Brain microvascular endothelial cell (primary cell): ENCODE data around the gene GRM5.
"Not testable (repeated sequence)": the region's sequence is repeated elsewhere in the genome, so short reads cannot be mapped to it uniquely, and the experiment has no call there.

Source experiments
- DNase-seq: peaks from one replicate; pipeline ENCODE4 v3.0.0-alpha.2; 2020
- H3K27ac ChIP-seq: fragments of 250-450 bp; sonication (Bioruptor Pico); 2 replicates; pipeline ENCODE4 v1.5.1; 2020; ENCODE audit warnings: mild to moderate bottlenecking, moderate library complexity
- H3K27me3 ChIP-seq: fragments of 250-450 bp; sonication (Bioruptor Pico); replicated peaks from 2 replicates; pipeline ENCODE4 v1.5.1; 2020; ENCODE audit warnings: mild to moderate bottlenecking
- H3K36me3 ChIP-seq: fragments of 250-450 bp; sonication (Bioruptor Pico); replicated peaks from 2 replicates; pipeline ENCODE4 v1.5.1; 2020; ENCODE audit warnings: mild to moderate bottlenecking
- H3K4me3 ChIP-seq: 2 replicates; pipeline ENCODE4 v1.5.1; 2011; ENCODE audit warnings: low read depth, mild to moderate bottlenecking, control low read depth, low read length, moderate library complexity
- in situ Hi-C: cut with HindIII; loops from 2 replicates; pipeline ENCODE4 v1.10.0; 2017; ENCODE audit warnings: low sequenced_read_pairs, low pct_ligation_motif_present
- TF ChIP-seq, protein P1 (sequence below): IDR thresholded peaks from 2 replicates; pipeline ENCODE4 v1.5.1; 2011; ENCODE audit warnings: low read depth, mild to moderate bottlenecking, moderate library complexity, low read length, control low read depth, inconsistent platforms; ENCODE audit errors: missing control alignments

Gene GRM5

DNA sequence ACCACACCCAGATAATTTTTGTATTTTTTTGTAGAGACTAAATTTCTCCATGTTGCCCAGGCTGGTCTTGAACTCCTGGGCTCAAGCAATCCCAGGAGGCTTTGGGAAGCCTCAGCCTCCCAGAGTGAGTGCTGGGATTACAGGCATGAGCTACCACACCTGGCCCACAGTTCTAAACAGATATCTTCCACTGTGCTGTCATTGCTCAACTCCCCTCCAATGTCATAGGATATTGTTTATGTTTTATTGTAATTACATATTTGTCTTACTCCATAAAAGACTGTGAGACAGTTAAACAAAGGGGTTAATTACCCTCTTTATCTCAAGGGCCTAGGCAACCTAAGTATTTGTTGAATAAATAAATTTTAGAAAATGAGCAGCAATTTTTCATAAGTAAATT, 204.2 kb downstream of the GRM5 start:
- no peaks in the 10 kb centered on the region for H3K36me3 ChIP-seq
- H3K4me3 ChIP-seq, result no peak overlapping the region
- H3K27ac ChIP-seq, result no peak overlapping the region
- TF ChIP-seq, protein P1, sequence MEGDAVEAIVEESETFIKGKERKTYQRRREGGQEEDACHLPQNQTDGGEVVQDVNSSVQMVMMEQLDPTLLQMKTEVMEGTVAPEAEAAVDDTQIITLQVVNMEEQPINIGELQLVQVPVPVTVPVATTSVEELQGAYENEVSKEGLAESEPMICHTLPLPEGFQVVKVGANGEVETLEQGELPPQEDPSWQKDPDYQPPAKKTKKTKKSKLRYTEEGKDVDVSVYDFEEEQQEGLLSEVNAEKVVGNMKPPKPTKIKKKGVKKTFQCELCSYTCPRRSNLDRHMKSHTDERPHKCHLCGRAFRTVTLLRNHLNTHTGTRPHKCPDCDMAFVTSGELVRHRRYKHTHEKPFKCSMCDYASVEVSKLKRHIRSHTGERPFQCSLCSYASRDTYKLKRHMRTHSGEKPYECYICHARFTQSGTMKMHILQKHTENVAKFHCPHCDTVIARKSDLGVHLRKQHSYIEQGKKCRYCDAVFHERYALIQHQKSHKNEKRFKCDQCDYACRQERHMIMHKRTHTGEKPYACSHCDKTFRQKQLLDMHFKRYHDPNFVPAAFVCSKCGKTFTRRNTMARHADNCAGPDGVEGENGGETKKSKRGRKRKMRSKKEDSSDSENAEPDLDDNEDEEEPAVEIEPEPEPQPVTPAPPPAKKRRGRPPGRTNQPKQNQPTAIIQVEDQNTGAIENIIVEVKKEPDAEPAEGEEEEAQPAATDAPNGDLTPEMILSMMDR, result no peak
- in situ Hi-C loops, result no loop called here
- no peaks in the 10 kb centered on the region for H3K27me3 ChIP-seq
- DNase-seq, result no peak

DNA sequence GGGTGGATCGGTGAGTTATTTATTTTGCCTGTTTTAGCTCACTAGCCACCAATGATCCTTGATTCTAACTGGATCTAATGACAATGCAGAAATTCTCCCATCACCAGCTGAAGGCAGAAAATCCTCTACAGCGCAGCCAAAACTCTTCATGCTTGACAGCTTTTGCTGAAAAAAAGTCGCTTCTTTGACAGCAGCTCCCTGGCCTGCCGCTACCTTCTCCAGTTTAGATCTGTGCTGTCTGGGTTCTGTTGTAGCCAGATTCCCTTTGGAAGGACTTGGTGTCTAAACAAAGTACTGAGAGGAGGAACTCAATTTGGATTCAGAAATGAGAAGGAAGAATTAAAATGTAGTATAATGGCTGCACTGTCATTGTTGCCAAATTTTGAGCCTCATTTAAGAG, 205.4 kb downstream of the GRM5 start:
- H3K4me3 ChIP-seq, in situ Hi-C loops, H3K36me3 ChIP-seq, DNase-seq, H3K27me3 ChIP-seq, H3K27ac ChIP-seq: not testable (repeated sequence)

DNA sequence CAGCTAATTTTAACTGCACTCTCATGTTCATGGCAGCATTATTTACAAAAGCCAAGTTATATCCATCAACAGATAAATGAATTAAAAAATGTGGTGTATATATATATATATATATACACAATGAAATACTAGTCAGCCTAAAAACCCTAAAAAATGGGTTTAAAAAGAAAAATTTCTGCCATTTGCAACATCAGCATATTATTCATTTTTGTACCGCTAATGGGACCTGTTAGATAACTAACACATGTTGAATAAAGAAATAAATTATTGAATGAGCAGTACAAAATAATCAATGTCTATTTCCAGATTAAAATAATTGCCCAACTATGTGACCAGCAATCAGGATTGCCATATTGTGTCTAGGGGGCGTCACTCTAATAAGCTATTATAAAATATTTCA, 211.8 kb downstream of the GRM5 start:
- H3K27me3 ChIP-seq, DNase-seq, H3K4me3 ChIP-seq, H3K36me3 ChIP-seq, in situ Hi-C loops, H3K27ac ChIP-seq: not testable (repeated sequence)

DNA sequence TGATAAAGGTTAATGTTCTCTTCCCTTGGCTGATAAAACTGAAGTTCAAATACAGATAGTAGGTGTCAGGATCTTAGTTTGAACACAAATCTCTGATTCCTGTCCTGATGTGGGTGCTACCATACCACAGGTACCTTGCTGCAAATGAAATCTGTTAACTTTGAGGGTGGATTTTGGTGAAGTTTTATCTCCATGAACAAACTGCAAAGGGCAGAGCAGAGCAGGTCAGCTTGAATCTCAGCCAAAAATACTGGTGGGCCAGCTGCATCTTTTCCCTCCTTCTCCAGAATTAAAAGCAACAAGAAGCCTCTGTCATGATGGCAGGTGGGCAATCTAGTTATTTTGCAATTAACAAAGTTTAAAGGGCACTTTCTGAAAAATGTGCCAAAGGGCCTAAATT, 214.2 kb downstream of the GRM5 start:
- H3K4me3 ChIP-seq, in situ Hi-C loops, DNase-seq, H3K27ac ChIP-seq, H3K27me3 ChIP-seq, H3K36me3 ChIP-seq: not testable (repeated sequence)

DNA sequence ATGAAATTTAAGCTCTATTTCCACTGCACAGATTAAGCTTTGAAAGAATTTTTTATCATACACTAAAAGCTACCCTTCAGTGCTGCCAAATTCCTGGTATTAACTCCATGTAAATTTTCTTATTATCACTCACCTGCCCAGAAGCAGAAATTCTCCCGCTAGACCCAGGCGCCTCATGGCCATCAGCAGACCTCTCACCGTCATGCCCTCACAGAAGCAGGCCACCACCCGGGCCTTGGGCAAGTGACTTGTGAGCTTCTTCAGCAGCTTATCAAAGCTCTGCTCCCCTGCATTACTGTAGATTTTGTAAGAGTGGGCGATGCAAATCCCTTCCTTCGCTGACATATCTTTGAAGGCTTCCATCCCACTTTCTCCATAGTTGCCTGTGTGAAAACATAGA, 216.0 kb downstream of the GRM5 start:
- H3K36me3 ChIP-seq, in situ Hi-C loops, DNase-seq, H3K4me3 ChIP-seq, H3K27ac ChIP-seq, H3K27me3 ChIP-seq: not testable (repeated sequence)

DNA sequence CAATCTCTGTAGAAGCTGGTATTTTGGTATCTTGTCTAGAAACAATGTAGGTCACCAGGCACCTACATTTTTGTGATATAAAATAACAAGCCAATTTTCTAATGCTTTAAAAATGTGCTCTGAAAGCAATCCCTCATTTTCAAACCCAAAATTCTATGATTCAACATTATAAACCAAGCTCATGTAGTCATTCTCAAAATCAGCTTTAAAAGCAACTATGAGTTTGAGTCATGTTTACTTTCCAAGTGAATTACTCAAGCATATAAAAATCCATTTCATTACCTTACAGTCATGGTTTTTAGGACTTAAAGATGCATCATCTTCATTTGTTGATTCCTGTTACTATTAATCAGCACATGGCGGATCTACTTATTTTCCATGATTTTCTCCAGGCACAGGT, 216.4 kb downstream of the GRM5 start:
- no peak for DNase-seq
- no peaks in the 10 kb centered on the region for H3K27me3 ChIP-seq

DNA sequence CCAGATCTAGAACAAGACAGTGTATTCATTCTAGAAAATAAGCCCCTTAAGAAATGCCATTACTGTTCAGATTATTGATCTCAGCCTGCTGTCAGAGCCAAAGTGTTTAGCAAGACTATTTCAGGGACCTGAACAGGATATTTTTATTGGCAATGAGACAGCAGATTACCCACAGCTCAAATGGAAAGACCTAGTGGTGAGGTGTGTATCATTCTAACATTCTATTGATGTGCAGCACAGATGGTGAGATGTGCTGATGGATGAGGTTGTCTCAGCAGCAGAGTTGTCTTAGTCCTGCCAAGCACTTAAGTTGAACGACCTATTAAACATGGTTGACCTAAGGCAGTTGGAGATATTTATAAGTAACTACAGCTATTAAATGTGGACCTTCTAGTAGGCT, 219.5 kb downstream of the GRM5 start:
- H3K36me3 ChIP-seq, H3K27me3 ChIP-seq, in situ Hi-C loops, H3K27ac ChIP-seq, DNase-seq, H3K4me3 ChIP-seq: not testable (repeated sequence)

More for the DNA sequence above, 216.4 kb downstream of the GRM5 start:
- TF ChIP-seq, protein P1, result no peak
- Histone ChIP-seq H3K36me3 (no peaks in the 10 kb centered on the region), H3K27ac (no peak overlapping the region), H3K4me3 (no peak overlapping the region)
- in situ Hi-C loops, result no loop called here

DNA sequence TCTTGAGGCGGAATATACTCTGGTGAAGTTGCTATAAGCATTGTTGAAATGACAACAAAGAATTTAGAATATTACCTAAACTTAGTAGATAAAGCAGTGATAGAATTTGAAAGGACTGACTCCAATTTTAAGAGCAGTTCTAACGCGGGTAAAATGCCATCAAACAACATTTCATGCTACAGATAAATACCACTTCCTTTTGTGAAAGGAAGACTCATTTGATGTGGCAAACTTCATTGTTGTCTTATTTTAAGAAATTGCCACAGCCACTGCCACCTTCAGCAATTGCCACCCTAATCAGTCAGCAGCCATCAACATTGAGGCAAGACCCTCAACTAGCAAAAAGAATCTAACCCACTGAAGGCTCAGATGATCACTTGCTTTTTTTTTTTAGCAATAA, 220.8 kb downstream of the GRM5 start:
- H3K36me3 ChIP-seq, H3K27ac ChIP-seq, H3K4me3 ChIP-seq, in situ Hi-C loops, H3K27me3 ChIP-seq, DNase-seq: not testable (repeated sequence)

DNA sequence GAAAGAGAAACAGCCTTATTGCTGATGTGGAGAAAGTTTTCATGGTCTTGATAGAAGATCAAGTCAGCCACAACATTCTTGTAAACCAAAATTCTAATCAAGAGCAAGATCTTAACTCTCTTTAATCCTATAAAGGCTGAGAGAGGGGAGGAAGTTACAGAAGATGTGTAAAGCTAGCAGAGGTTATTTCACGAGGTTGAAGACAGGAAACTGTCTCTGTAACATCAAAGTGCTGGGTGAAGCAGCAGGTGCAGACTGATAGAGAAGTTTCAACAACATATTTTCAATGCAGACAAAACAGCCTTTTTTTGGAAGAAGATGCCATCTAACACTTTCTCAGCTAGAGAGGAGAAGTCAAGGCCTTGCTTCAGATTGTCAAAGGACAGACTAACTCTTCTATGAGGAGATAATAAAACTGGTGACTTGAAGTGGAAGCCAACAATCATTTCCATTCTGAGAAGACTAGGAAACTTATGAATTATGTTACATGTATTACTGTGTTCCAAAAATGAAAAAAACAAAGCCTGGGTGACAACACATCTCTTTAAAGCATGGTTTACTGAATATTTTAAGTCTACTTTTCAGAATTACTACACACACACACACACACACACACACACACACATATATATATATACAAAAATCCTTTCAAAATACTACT, 221.9 kb downstream of the GRM5 start:
- DNase-seq, H3K27ac ChIP-seq, in situ Hi-C loops: not testable (repeated sequence)

DNA sequence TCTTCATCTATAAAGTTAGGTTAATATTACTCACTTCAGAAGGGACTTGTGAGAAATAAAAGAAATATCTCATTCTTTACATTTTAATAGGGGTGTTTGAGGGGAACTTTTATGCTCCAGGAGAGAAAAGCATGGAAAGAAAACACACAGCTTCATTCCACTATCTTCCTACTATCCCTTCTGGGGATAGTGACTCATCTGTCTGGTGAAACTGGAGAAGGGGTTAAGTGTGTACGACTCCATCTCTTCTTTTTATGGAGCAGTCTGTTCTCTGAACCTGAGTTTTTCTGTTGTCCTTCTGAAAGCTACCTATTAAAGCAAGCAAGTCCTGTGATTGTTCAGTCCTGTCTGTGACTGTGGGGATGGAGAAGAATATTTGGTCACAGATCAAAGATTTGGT, 227.6 kb downstream of the GRM5 start:
- H3K27me3 ChIP-seq, H3K36me3 ChIP-seq, in situ Hi-C loops, DNase-seq, H3K4me3 ChIP-seq, H3K27ac ChIP-seq: not testable (repeated sequence)

More for the DNA sequence above, 221.9 kb downstream of the GRM5 start:
- not testable (repeated sequence) for H3K27me3 ChIP-seq, H3K36me3 ChIP-seq, H3K4me3 ChIP-seq

DNA sequence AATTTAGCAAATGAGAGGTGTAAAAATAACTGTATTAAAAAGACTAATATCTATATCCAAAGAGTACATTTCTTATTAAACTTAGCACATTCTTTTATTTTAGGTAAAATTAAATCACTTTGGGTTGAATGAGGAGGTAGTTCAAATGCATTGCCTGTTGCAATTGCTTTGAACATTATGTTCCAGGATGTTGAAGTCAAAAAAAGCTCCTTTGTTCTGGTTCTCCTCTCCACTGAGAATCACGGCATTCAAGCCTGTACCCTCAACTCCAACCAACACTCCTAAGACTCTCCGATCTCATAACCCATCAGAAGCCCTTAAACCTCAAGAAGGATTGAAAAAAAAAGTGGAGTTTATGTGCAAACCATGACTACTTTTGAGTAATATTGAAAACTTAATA, 230.1 kb downstream of the GRM5 start:
- H3K27ac ChIP-seq, H3K27me3 ChIP-seq, H3K4me3 ChIP-seq, DNase-seq, H3K36me3 ChIP-seq, in situ Hi-C loops: not testable (repeated sequence)
